Esophagus muscularis mucosa (tissue), 4 donors: ENCODE measurements around the gene CINP.

Source experiments
- EP300 ChIP-seq: sonication (generic); formaldehyde crosslinking; IDR thresholded peaks from one replicate; pipeline ENCODE4 v1.6.1; 2017; ENCODE audit warnings: antibody characterized with exemption
- POLR2A ChIP-seq: fragments of 450-650 bp; IDR thresholded peaks from one replicate; pipeline ENCODE4 v1.6.1; 2017; ENCODE audit warnings: antibody characterized with exemption, moderate library complexity, mild to moderate bottlenecking, low read depth
- POLR2AphosphoS5 ChIP-seq, 2 donors: sonication (generic); formaldehyde crosslinking; IDR thresholded peaks; one replicate each; pipeline ENCODE4 v1.6.1; 2017; ENCODE audit warnings: antibody characterized with exemption in 2 of 2
- TF ChIP-seq, protein P1 (sequence below), 3 experiments: fragments of 200-600 bp in 2 of 3; fragments of 450-650 bp in 1 of 3; sonication (generic) in 2 of 3; IDR thresholded peaks; one replicate each; pipeline ENCODE4 v1.5.1; 2017 to 2019; ENCODE audit warnings: antibody characterized with exemption in 3 of 3, mild to moderate bottlenecking in 2 of 3, moderate library complexity in 1 of 3

DNA sequence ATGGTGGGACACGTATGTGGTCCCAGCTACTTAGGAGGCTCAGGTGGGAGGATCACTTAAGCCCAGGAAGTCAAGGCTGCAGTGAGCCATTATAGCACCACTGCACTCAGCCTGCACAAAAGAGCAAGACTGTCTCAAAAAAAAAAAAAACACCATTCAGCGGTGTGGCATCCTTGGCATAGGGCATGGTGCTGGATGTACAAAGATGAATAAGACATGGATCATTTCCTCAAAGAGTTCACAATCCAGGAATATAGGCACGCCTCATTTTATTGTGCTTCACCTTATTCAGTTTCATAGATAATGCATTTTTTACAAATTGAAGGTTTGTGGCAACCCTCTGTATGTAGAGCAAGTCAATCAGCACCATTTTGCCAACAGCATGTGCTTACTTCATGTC, 6.4 kb downstream of the CINP start:
- no peak for TF ChIP-seq POLR2A
- TF ChIP-seq, protein P1, sequence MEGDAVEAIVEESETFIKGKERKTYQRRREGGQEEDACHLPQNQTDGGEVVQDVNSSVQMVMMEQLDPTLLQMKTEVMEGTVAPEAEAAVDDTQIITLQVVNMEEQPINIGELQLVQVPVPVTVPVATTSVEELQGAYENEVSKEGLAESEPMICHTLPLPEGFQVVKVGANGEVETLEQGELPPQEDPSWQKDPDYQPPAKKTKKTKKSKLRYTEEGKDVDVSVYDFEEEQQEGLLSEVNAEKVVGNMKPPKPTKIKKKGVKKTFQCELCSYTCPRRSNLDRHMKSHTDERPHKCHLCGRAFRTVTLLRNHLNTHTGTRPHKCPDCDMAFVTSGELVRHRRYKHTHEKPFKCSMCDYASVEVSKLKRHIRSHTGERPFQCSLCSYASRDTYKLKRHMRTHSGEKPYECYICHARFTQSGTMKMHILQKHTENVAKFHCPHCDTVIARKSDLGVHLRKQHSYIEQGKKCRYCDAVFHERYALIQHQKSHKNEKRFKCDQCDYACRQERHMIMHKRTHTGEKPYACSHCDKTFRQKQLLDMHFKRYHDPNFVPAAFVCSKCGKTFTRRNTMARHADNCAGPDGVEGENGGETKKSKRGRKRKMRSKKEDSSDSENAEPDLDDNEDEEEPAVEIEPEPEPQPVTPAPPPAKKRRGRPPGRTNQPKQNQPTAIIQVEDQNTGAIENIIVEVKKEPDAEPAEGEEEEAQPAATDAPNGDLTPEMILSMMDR (IDR thresholded peaks at IDR 0.05), result no peak
- TF ChIP-seq POLR2AphosphoS5 (IDR thresholded peaks at IDR 0.05), result no peak
- no peak for TF ChIP-seq EP300
